Epidermal melanocyte (primary cell): ENCODE measurements around the gene BAZ1B.
"Not testable (repeated sequence)": the region's sequence is repeated elsewhere in the genome, so short reads cannot be mapped to it uniquely, and the experiment has no call there.

Source experiments
- DNase-seq: peaks from one replicate; pipeline ENCODE4 v3.0.0; 2011; ENCODE audit warnings: low spot score; ENCODE audit not compliant: insufficient read length

Gene BAZ1B

GRCh38 chr7:73507556-73507955, 14.5 kb downstream of the BAZ1B start:
- DNase-seq, result no peak

GRCh38 chr7:73504920-73505319, 17.2 kb downstream of the BAZ1B start:
- DNase-seq, result no peak

GRCh38 chr7:73504017-73504416, 18.1 kb downstream of the BAZ1B start:
- no peak for DNase-seq

- DNase-seq, result no peak
Measured at GRCh38 chr7:73503229-73503628, 18.9 kb downstream of the BAZ1B start.

GRCh38 chr7:73496626-73497025, 25.5 kb downstream of the BAZ1B start:
- DNase-seq, result no peak

- not testable (repeated sequence) for DNase-seq
Measured at GRCh38 chr7:73495507-73495906, 26.6 kb downstream of the BAZ1B start.

- DNase-seq, result no peak
Measured at GRCh38 chr7:73489976-73490375, 32.1 kb downstream of the BAZ1B start.

- no peak for DNase-seq
Measured at GRCh38 chr7:73487486-73487885, 34.6 kb downstream of the BAZ1B start.

GRCh38 chr7:73483171-73483570, 38.9 kb downstream of the BAZ1B start:
- no peak for DNase-seq

- no peak for DNase-seq
Measured at GRCh38 chr7:73482746-73483145, 39.3 kb downstream of the BAZ1B start.

GRCh38 chr7:73481521-73481920, 40.6 kb downstream of the BAZ1B start:
- not testable (repeated sequence) for DNase-seq

GRCh38 chr7:73478549-73478948, 43.5 kb downstream of the BAZ1B start:
- no peak for DNase-seq

- no peak for DNase-seq
Measured at GRCh38 chr7:73477376-73477775, 44.7 kb downstream of the BAZ1B start.

GRCh38 chr7:73470208-73470607, 51.9 kb downstream of the BAZ1B start:
- no peak for DNase-seq

GRCh38 chr7:73467046-73467445, 55.0 kb downstream of the BAZ1B start:
- not testable (repeated sequence) for DNase-seq

GRCh38 chr7:73466112-73466511, 56.0 kb downstream of the BAZ1B start:
- DNase-seq, result no peak

GRCh38 chr7:73463966-73464365, 58.1 kb downstream of the BAZ1B start:
- no peak for DNase-seq

GRCh38 chr7:73463260-73463659, 58.8 kb downstream of the BAZ1B start:
- no peak for DNase-seq

GRCh38 chr7:73461782-73462285, 60.3 kb downstream of the BAZ1B start:
- DNase-seq, result no peak

GRCh38 chr7:73454424-73454823, 67.7 kb downstream of the BAZ1B start:
- DNase-seq, result no peak

GRCh38 chr7:73452999-73453635, 69.0 kb downstream of the BAZ1B start:
- DNase-seq, result no peak

- peak; percentile 45 for DNase-seq
Measured at GRCh38 chr7:73451780-73452398, 70.2 kb downstream of the BAZ1B start.

- DNase-seq, result no peak
Measured at GRCh38 chr7:73449422-73449821, 72.7 kb downstream of the BAZ1B start.
